GM18951 (cell line): Measurements from ENCODE around the gene PBX1.

Source experiments
- POLR2A ChIP-seq: IDR thresholded peaks from 4 replicates; pipeline ENCODE4 v1.6.1; 2011; ENCODE audit warnings: mild to moderate bottlenecking; ENCODE audit not compliant: insufficient read length, insufficient read depth; ENCODE audit errors: extremely low read depth
- in situ Hi-C: fragments of 300-500 bp; cut with MboI; formaldehyde crosslinking; loops from one replicate; pipeline ENCODE4 v1.12.0; 2022; ENCODE audit warnings: low sequenced_read_pairs, mixed read lengths, inconsistent platforms; ENCODE audit not compliant: unreplicated experiment

Gene PBX1

DNA sequence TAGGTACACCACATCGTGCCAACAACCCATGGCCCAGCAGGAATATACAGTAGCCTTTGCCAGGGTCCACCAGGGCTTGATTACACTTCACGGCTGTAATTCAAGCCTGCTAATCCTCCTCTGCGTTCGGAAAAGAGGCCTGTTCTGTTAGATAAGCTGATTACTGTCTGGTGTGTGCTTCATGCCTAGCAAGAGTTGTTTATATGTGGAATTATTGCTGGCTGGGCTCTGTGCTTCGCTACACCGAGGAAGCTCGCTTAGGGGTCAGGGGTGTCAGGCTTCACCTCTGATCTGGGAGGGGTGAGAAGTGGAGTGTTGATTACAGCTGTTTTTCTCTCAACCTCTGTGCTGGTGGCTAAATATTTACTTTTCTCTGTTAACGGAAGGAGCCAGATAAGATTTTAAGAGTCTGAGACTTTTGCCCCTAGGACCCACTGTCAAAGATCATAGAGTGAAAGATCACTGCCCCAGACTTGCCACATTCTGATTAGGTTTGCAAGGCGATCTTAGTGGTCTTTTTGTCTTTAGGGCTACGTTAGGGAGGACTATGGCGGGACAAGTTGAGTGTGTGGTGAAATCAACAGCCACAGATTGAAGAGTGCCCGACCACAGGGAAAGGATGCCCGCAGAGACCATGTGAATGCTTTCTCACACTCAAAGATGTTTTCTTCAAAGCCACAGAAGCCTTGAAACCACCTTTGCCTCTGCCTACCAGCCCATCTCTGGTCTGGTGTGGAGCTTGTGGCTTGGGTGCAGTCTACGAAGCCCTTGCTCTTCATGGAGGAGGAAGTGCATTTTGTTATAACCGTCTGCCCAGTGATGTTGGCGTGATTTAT lies 216.1 kb downstream of the PBX1 start:
- in situ Hi-C loops = loop anchor here (25.0 kb wide), 1 partner anchor 1363 kb away; no protein-coding TSS in a partner anchor
- TF ChIP-seq POLR2A = no peak

DNA sequence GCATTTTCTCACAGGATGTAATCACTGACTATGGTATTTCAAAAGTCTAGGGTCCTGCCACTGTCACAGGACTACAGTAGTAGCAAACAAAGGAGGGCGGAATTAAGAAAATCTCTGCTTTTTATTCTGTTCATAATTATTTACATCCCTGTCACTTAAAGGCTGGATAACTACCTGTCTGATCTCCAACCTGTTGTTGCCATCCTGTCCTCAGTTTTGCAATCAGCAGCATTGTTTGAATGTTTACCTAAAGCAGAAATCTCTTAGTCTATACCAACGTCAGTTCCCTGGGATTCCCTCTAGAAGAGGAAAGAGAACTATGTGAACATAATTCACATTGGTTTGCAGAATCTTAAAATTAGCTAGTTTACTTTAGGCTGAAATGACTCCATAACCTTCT lies 218.5 kb downstream of the PBX1 start:
- TF ChIP-seq POLR2A = no peak
- in situ Hi-C loops = loop anchor here (25.0 kb wide), 1 partner anchor 1365 kb away; no protein-coding TSS in a partner anchor

DNA sequence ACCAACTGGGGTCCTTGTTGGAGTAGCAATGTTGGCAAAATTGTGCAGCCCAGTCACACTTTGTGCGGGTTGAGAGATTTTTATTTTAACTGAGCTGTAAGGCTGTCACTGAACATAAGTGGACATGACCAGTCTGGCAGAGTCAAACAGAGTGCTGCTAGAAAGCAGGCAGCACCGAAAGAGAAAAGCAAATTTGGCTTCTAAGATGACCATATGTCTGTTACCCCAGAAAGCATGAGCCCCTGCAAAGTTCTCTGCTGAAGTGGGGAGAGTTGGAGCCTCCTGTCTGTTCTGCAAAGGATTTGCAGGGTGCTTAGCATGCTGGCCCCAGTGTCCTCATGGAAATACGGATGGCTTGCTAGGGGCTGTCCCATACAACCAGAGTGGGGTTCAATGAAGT lies 220.4 kb downstream of the PBX1 start:
- TF ChIP-seq POLR2A = no peak
- in situ Hi-C loops = loop anchor here (25.0 kb wide), 1 partner anchor 1367 kb away; no protein-coding TSS in a partner anchor

DNA sequence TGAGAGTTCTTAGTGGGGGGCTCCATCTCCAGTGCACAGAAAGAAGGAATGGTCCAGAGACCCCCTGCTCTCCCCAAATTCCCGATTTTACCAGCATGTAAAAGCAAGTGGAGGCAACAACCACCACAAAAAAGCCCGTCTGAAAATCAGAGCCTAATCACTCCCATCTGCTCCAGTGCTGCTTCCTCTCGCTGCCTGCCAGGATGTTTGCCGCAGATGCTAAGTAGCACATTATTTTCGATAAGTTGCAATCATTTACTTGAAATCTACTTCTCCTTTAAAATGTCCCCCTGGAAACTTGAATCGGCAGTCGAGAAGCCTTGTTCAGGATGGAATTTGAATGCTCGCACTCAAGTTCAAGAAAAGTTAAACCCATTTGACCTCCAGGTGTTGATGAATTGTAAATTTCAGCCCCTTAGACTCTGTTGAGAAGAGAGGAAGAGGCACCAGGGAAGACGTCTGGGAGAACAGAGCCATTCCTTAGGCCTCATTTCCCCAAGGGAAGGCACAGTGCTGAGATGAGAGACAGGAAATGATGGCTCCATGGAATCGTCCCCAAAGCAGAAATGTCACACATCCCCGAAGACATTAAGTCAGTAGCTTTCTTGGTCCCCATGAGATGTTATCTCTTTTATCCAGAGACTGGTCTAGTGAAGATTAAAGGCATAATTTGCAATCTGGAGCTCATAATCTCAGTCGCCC lies 221.3 kb downstream of the PBX1 start:
- in situ Hi-C loops = loop anchor here (10.0 to 25.0 kb wide), 2 partner anchors 1245 to 1368 kb away; no protein-coding TSS in a partner anchor
- no peak for TF ChIP-seq POLR2A

DNA sequence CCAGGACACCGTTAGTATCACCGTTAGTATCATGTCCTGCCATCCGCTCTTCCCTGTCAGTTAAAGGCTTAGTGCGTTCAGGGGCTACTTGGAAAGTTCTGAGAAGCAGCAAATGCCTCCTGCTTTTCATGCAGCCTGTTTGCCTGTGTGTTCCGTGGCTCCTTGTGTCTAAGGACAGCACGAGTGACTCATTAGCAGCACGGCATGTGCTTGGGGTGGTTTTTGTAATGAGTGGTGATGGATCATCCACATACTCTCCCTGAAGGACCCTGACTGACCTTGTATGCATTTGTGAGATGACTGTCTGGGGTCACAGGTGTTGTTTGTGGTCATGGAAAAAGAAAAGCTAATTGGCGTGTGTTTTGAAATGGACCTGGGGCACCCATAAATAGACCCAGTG lies 221.9 kb downstream of the PBX1 start:
- in situ Hi-C loops = loop anchor here (10.0 to 25.0 kb wide), 2 partner anchors 1246 to 1369 kb away; no protein-coding TSS in a partner anchor
- TF ChIP-seq POLR2A = no peak

DNA sequence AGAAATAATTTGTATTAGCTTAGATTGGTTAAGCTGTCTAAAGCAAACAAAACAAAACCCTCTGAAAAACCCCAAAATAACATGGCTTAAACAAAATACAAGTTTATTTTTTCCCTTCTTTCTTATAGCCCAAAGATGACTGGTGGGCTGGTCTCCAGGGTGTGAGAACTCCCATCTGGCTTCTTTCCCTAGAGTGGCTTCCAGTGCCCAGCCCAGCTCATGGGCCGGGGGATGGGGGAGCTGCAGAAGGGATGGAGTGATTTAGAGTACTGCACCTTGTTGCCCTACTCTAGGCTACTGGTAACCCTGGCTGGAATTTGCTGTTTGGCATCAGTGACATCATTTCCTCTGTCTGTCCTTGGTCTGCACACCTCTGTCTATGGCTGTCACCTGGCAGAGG lies 223.0 kb downstream of the PBX1 start:
- in situ Hi-C loops = loop anchor here (10.0 to 25.0 kb wide), 2 partner anchors 1247 to 1370 kb away; no protein-coding TSS in a partner anchor
- no peak for TF ChIP-seq POLR2A

DNA sequence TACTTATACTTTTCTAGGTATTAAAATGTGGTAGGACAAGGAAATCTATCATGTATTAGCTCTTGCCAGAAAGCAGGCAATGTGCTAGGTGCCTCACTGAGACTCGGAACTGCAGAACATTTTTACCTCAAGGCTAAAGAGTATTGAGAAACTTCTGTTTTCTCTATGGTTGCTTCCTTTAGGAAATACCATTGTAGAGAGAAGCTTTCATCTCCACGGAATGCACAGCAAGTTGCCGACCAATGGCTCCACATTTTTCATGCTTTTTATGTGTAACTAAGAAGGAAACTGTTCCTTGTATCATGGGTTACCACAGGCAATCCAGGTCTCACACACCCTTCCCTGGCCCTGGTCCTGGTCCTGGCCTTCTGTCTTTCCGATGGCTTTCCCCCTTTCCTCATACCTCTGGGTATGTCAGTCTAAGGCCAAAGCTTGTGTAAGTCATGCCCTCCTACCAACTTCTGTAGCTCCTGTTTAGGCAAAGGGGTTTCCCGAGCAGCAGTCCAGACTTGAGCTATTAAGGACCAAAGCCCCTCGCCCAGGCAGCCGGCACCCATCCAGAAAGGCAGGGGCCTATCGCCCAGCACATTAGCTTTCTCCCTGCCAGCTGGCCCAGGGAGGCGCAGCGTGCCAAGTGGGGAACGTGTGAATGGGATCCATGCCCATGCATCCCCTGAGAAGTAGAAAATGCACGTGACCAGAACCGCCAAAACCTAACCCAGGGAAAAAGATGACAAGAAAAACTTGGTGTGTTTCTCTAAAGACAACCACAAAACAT lies 225.0 kb downstream of the PBX1 start:
- in situ Hi-C loops = loop anchor here (10.0 to 25.0 kb wide), 2 partner anchors 1249 to 1372 kb away; no protein-coding TSS in a partner anchor
- no peak for TF ChIP-seq POLR2A

DNA sequence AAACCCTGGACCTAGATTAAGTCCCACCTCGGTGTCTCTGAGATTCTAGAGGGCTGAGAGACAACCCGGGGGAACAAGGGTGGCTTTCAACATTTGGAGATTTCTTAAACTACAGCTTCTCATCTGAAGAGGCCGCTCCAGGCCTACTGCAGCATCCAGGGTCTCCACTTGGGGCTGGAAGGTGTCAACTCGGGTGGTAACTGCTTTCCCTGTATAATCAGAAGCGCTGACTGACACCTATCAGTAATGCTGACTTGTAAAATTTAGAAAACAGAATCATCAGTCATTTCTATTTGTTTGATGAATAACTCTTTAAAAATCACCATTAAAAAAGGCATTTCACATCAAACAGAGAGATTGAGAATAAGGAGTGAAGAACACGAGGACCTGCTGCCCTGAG lies 226.0 kb downstream of the PBX1 start:
- in situ Hi-C loops = loop anchor here (10.0 to 25.0 kb wide), 2 partner anchors 1250 to 1373 kb away; no protein-coding TSS in a partner anchor
- no peak for TF ChIP-seq POLR2A

DNA sequence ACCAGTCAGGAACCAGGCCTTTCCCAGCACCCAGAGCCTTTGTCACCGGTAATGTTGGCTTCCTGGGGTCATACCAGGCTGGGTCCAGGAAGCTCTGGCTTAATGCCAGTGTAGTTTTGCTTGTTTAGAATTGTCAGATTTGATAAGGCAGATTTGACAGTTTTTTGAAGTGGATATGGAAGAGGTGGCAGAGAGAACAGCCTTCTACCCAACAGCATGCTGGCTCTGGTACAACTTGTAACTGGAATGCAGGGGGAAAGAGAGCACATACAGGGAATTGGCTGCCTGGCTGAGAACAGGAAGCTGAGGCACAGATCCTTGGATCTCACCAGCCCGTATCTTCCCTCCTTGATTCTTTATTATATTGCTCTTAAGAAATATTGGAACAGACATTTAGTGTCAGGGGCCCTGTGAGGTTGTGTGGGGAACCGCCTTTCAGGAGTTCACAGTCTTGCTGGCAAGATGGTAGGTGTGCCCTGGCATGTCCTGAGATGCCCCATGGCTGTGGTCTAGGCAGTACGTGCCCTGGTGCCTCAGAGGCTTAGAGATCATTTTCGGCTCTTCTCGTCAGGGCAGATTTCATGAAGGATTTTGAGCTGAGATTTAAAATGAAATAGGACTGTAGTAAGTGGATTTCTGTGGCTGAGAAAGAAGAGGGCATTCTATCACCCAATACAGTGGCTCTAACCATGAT lies 227.0 kb downstream of the PBX1 start:
- in situ Hi-C loops = loop anchor here (10.0 to 25.0 kb wide), 2 partner anchors 1251 to 1374 kb away; no protein-coding TSS in a partner anchor
- TF ChIP-seq POLR2A = no peak

DNA sequence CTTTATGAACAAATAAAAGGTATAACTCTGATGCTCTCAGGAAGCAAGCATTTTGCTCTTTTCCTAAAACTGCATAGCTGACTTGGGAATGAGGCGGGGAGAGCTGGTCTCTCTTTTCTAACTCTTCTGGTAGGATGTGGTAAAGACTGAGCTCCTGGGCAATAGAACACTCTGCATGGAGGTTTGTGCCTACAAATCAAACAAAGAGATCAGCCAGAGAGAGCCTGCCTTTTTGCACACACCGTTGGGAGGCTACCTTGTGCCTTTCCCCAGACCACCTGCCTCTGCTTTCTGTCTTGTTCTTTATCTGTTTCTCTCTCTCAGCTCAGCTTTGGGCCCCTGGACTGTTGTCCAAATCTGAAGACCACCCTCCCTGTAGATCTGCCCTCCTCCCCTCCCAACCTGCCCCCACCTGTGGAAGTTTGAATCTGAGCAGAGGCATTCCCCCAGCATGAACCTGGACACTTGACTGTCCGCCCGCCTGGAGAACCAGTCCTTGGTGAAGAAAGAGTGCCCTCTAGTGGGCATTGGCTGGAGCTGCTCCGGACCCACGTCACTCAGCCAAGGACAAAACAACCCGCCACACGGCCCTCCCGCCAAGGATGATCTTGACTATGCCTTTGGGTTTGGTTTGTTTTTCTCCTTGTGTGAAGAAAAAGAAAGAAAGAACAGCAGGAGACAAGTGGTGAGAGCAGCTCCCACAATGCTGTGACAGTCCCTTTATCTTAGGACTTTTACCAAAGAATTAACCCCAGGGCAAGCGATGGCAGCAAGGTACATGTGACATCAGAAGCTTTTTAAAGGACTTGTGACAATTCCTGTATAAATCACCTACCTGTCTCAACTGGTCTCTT lies 228.2 kb downstream of the PBX1 start:
- in situ Hi-C loops = loop anchor here (10.0 to 25.0 kb wide), 2 partner anchors 1252 to 1375 kb away; no protein-coding TSS in a partner anchor
- TF ChIP-seq POLR2A = no peak

DNA sequence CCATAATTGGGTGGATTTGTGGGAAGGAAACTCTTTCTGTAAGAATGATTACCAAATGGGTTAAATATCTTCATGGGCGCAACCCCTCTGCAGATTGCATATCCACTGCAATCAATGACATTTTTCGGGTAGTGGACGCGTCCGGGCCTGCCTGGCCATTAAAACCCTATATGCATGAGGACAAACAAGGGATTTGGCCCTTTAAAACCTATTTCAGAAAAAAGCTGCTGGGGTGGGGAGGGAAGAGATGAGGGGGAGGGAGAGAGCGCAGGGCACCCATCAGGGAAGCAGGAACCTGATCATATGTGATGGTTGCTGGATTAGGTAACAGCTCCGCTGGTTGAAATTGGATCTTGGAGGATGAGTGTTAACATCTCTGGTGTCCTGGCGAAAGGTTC lies 228.8 kb downstream of the PBX1 start:
- in situ Hi-C loops = loop anchor here (10.0 to 25.0 kb wide), 2 partner anchors 1253 to 1376 kb away; no protein-coding TSS in a partner anchor
- no peak for TF ChIP-seq POLR2A

DNA sequence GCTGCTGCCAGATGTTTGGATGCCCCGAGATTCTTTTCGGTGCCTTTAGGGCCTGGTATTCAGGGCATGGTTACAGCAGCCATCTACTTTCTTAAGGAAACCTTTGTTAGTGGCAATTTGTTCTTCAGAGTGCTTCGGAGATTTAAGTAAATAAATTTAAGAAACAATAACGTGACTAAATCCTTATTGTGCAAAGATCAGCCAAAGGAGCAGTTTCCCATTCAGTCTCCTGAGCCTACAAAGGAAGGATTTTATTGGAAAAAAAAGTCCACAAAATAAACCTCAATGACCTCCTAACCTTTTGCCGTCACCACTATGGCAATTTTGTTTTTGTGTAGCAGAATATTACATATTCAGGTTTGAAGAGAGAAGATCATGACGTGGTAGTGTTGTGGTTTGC lies 231.1 kb downstream of the PBX1 start:
- in situ Hi-C loops = loop anchor here (25.0 kb wide), 1 partner anchor 1378 kb away; no protein-coding TSS in a partner anchor
- TF ChIP-seq POLR2A = no peak
